HG03064 (cell line): ENCODE measurements around the gene DNM2.

ENCODE experiments used
- ATAC-seq: cut with Tn5 transposase; IDR thresholded peaks from one replicate; pipeline ENCODE4 v1.9.1; 2021; ENCODE audit warnings: low read depth; ENCODE audit not compliant: unreplicated experiment

DNM2 gene

GRCh38 chr19:10768936-10769335 is 51.1 kb downstream of the DNM2 start:
- no peak for ATAC-seq

GRCh38 chr19:10769533-10770491 is 51.9 kb downstream of the DNM2 start:
- no peak for ATAC-seq

GRCh38 chr19:10773969-10774368 is 56.1 kb downstream of the DNM2 start:
- ATAC-seq, result no peak

DNA sequence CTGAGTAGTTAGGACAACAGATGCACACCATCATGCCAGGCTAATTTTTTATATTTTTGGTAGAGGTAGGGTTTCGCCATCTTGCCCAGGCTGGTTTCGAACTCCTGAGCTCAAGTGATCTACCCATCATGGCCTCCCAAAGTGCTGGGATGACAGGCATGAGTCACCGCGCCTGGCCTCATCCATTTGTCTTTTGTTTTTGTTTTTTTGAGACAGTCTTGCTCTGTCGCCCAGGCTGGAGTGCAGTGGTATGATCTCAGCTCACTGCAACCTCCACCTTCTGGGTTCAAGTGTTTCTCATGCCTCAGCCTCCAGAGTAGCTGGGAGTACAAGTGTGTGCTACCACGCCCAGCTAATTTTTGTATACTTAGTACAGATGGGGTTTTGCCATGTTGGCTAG is 57.0 kb downstream of the DNM2 start:
- no peak for ATAC-seq

- no peak for ATAC-seq
These were observed 59.2 kb downstream of the DNM2 start for GRCh38 chr19:10776900-10777650.

GRCh38 chr19:10780368-10780767 is 62.5 kb downstream of the DNM2 start:
- ATAC-seq, result no peak

DNA sequence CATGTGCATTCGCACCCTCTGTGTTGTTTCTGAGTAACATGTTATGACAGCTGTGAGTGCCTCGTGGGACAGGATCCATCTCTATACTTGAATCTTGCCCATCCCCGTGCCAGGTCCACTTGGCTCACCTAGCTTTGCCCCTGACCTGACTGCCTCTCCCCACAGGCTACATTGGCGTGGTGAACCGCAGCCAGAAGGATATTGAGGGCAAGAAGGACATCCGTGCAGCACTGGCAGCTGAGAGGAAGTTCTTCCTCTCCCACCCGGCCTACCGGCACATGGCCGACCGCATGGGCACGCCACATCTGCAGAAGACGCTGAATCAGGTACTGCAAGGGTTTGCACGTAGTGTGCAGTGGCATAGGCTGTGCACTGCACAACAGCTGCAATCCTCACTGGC is 64.9 kb downstream of the DNM2 start:
- no peak for ATAC-seq

- no peak for ATAC-seq
These were observed 66.4 kb downstream of the DNM2 start for GRCh38 chr19:10784257-10784656.

GRCh38 chr19:10788146-10788545 is 70.3 kb downstream of the DNM2 start:
- no peak for ATAC-seq

- no peak for ATAC-seq
These were observed 72.0 kb downstream of the DNM2 start for GRCh38 chr19:10789866-10790265.

GRCh38 chr19:10796653-10797052 is 78.8 kb downstream of the DNM2 start:
- no peak for ATAC-seq

- ATAC-seq, result no peak
These were observed 79.2 kb downstream of the DNM2 start for GRCh38 chr19:10797078-10797477.

GRCh38 chr19:10797541-10798256 is 79.8 kb downstream of the DNM2 start:
- ATAC-seq, result no peak

DNA sequence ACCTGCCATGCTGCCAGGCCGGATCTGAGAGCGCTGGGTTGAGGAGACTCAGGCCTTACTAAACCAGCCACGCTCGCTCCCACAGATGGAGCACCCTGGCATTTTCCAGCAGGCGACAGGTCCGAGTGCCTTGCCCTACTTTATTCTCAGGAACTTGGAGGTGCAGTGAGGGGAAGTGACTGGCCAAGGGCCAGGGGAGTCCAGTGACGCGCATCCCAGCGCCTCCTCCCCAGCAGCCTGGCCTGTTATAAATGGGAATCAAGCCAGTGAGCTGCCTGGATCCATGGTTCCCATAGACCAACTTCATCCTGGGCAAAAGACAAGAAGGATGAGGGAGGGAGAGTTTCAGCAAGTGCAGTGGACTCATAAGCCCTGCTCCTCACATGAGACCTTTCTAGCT is 82.6 kb downstream of the DNM2 start:
- no peak for ATAC-seq

- no peak for ATAC-seq
These were observed 84.6 kb downstream of the DNM2 start for GRCh38 chr19:10802479-10802878.

- no peak for ATAC-seq
These were observed 85.4 kb downstream of the DNM2 start for GRCh38 chr19:10803252-10803651.

DNA sequence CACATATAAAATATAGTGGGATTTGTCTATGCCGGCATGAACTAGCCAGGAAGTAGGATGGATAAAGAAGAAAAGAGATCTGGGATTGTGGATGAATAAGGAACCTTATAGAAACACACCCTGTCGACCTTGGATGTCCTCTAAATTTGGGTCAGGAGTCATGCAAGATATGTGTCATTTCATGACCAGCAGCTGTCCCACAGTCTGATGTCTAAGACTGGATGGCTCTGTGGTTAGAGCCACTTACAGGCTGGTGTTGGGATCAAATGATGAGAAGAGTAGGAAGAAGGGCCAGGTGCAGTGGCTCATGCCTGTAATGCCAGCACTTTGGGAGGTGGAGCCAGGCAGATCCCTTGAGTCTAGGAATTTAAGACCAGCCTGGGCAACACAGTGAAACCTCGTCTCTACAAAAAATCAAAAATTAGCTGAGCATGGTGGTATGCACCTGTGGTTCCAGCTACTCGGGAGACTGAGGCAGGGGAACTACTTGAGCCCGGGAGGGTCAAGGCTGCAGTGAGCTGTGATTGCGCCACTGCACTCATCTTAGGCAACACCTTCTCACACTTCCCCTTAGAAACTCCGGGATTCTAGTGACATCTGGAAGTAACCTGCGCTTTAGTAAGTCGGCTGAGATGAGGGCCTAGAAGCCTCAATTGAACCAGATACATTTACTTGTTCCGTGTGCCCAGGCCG is 87.3 kb downstream of the DNM2 start:
- ATAC-seq, result no peak

DNA sequence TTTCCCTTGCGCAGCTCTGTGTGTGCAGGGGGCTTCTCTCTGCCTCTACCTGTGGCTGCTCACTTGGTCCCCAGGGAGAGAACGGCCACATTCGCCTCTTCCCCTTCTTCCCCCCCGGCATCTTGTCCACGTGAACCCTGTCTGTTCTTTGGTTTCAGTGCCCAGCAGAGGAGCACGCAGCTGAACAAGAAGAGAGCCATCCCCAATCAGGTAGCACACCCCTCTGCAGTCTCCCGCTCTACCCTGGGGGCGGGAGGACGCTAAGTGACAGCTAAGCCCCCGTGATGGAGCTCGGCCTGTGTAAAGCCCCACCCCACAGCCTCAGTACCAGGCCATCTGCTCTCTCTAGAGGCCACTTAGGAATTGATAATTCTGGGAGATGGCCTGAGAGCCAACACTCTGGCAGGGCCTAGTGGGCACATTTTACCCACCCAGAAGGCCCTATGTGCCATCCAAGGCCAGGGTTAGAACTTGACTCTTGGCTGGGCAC is 87.9 kb downstream of the DNM2 start:
- no peak for ATAC-seq

DNA sequence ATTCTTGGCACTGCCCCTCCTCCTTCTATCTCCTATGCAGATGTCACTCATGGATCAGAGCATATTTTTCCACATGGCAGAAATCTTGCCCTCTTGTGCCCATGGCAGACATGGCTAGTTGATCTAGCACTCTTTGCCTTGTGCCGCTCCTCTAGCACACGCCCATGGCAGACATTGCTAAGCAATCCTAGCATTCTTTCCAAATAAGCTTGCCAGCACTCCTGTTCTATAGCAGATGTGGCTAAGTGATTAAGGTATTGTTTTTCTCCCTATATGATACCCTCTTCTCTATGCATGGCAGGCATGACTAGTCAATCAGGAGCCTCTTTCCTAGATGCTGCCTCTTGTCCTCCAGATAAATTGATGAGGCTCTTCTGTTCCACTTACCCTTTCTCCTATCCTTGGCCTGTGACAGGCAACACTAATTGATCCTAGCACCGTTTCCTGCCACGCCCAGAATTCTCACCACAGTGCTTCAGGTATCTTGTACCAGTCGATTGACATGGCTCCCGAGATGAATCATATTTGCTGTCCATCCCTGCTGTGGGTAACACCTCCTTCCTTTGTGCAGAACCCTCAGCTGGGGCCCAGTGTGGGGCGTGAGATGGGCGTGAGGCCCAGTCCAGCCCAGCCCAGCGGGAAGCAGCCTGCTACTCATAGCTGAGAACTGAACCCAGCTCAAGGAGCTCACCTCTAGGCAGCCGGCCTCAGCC is 91.2 kb downstream of the DNM2 start:
- ATAC-seq, result no peak
